CD1c-positive myeloid dendritic cell (primary cell): Measurements from ENCODE around the gene QPCT.
"Not testable (repeated sequence)": the region's sequence is repeated elsewhere in the genome, so short reads cannot be mapped to it uniquely, and the experiment has no call there.

Source experiments
- DNase-seq: peaks from one replicate; pipeline ENCODE4 v3.0.0-alpha.2; 2016; ENCODE audit errors: extremely low spot score

The QPCT gene

GRCh38 chr2:37358466-37358865 is 14.0 kb downstream of the QPCT start:
- no peak for DNase-seq

GRCh38 chr2:37361216-37361815 is 16.9 kb downstream of the QPCT start:
- peak; percentile 47 for DNase-seq

- no peak for DNase-seq
These were observed 17.7 kb downstream of the QPCT start for GRCh38 chr2:37361994-37362698.

GRCh38 chr2:37364351-37364750 is 19.9 kb downstream of the QPCT start:
- no peak for DNase-seq

- DNase-seq = no peak
These were observed 21.2 kb downstream of the QPCT start for GRCh38 chr2:37365669-37366068.

- peak; percentile 49 for DNase-seq
These were observed 22.3 kb downstream of the QPCT start for GRCh38 chr2:37366773-37367172.

- DNase-seq = no peak
These were observed 22.9 kb downstream of the QPCT start for GRCh38 chr2:37367310-37367709.

GRCh38 chr2:37367984-37368383 is 23.6 kb downstream of the QPCT start:
- DNase-seq = no peak

- no peak for DNase-seq
These were observed 26.2 kb downstream of the QPCT start for GRCh38 chr2:37370666-37371065.

GRCh38 chr2:37372000-37372399 is 27.6 kb downstream of the QPCT start:
- DNase-seq = no peak

- DNase-seq = no peak
These were observed 31.4 kb downstream of the QPCT start for GRCh38 chr2:37375741-37376288.

- DNase-seq = no peak
These were observed 32.2 kb downstream of the QPCT start for GRCh38 chr2:37376421-37377186.

GRCh38 chr2:37377187-37377532 is 32.7 kb downstream of the QPCT start:
- no peak for DNase-seq

- DNase-seq = no peak
These were observed 34.0 kb downstream of the QPCT start for GRCh38 chr2:37378411-37378810.

- no peak for DNase-seq
These were observed 35.5 kb downstream of the QPCT start for GRCh38 chr2:37379881-37380296.

- DNase-seq = not testable (repeated sequence)
These were observed 36.4 kb downstream of the QPCT start for GRCh38 chr2:37380787-37381186.

- not testable (repeated sequence) for DNase-seq
These were observed 39.8 kb downstream of the QPCT start for GRCh38 chr2:37384261-37384660.

GRCh38 chr2:37387148-37387835 is 42.9 kb downstream of the QPCT start:
- no peak for DNase-seq

GRCh38 chr2:37388074-37388473 is 43.6 kb downstream of the QPCT start:
- no peak for DNase-seq

GRCh38 chr2:37389395-37389794 is 45.0 kb downstream of the QPCT start:
- DNase-seq = no peak

GRCh38 chr2:37389989-37390765 is 45.7 kb downstream of the QPCT start:
- peak; percentile 94 for DNase-seq
